ENCODE results near the gene MAP3K3.

GRCh38 chr17:63698886-63699637 is 76.8 kb downstream of the MAP3K3 start:
- TF ChIP-seq FOXM1 (IDR thresholded peaks at IDR 0.05; ENCODE audit: borderline replicate concordance) (no peak), BHLHE40 (IDR thresholded peaks at IDR 0.05; ENCODE audit: borderline replicate concordance) (no peak), ZNF384 (IDR thresholded peaks at IDR 0.05) (no peak), LEF1 (IDR thresholded peaks at IDR 0.05; ENCODE audit: borderline replicate concordance) (no peak), FOXA1 (IDR thresholded peaks at IDR 0.05) (no peak)

All from HEK293T (cell line).